Frontal cortex (tissue), 4 donors: ENCODE data around the gene GPAM. TPM values are rescaled to one million over a fixed set of nuclear protein-coding genes. Genes with fewer than 3 reads are reported as not detected.
"Not testable (repeated sequence)": the region's sequence is repeated elsewhere in the genome, so short reads cannot be mapped to it uniquely, and the experiment has no call there.

Experiments used
- DNase-seq, 2 donors: peaks; one replicate each; pipeline ENCODE4 v3.0.0; 2012; ENCODE audit warnings: low spot score in 2 of 2
- FAIRE-seq: peaks from 2 replicates; lab custom pipeline; 2012; peaks lifted over from hg19 to GRCh38; lab: Jason Lieb, UNC
- total RNA-seq: library from RNA; depleted of rRNA; stranded (reverse); fragments of >200 nt; gene quantifications from one replicate; pipeline ENCODE4 v1.2.3, GENCODE V29; 2014
- donor health status: control.
- donor health status: control.
- donor health status: control.

The GPAM gene
- total RNA-seq: 51.0 TPM

- FAIRE-seq: no peak
- DNase-seq: peak; percentile 80 to 89
These were observed at the start of gene GPAM for GRCh38 chr10:112183329-112184051. Gene GPAM, minus strand, starts transcription at chr10:112183765. Its CDS starts 1,981 bp downstream, at chr10:112181784.

- FAIRE-seq (no peak), DNase-seq (no peak)
These were observed 49.1 kb upstream of the GPAM start for GRCh38 chr10:112232670-112233069.

- DNase-seq: no peak
- FAIRE-seq: no peak
These were observed 48.2 kb upstream of the GPAM start for GRCh38 chr10:112231602-112232400.

GRCh38 chr10:112230325-112230988, 46.9 kb upstream of the GPAM start:
- FAIRE-seq: no peak
- DNase-seq: no peak

GRCh38 chr10:112229901-112230300, 46.3 kb upstream of the GPAM start:
- no peak for DNase-seq
- no peak for FAIRE-seq

- FAIRE-seq: no peak
These were observed 45.5 kb upstream of the GPAM start for GRCh38 chr10:112229096-112229495.

GRCh38 chr10:112228366-112229088, 45.0 kb upstream of the GPAM start:
- not testable (repeated sequence) for DNase-seq, FAIRE-seq

More at GRCh38 chr10:112229096-112229495, 45.5 kb upstream of the GPAM start:
- DNase-seq: no peak

GRCh38 chr10:112227331-112227987, 43.9 kb upstream of the GPAM start:
- DNase-seq: no peak
- no peak for FAIRE-seq

GRCh38 chr10:112226439-112227248, 43.1 kb upstream of the GPAM start:
- no peak for FAIRE-seq

GRCh38 chr10:112225771-112226438, 42.3 kb upstream of the GPAM start:
- DNase-seq: no peak
- no peak for FAIRE-seq

More at GRCh38 chr10:112226439-112227248, 43.1 kb upstream of the GPAM start:
- DNase-seq: no peak

GRCh38 chr10:112224933-112225529, 41.5 kb upstream of the GPAM start:
- DNase-seq (no peak), FAIRE-seq (no peak)

GRCh38 chr10:112223725-112224124, 40.2 kb upstream of the GPAM start:
- DNase-seq: no peak
- no peak for FAIRE-seq

GRCh38 chr10:112222799-112223198, 39.2 kb upstream of the GPAM start:
- no peak for FAIRE-seq
- no peak for DNase-seq

- no peak for FAIRE-seq
These were observed 38.0 kb upstream of the GPAM start for GRCh38 chr10:112221545-112221944.

GRCh38 chr10:112218960-112219359, 35.4 kb upstream of the GPAM start:
- no peak for FAIRE-seq
- no peak for DNase-seq

More at GRCh38 chr10:112221545-112221944, 38.0 kb upstream of the GPAM start:
- no peak for DNase-seq

GRCh38 chr10:112218036-112218390, 34.4 kb upstream of the GPAM start:
- FAIRE-seq (no peak), DNase-seq (no peak)

- FAIRE-seq (no peak), DNase-seq (no peak)
These were observed 33.9 kb upstream of the GPAM start for GRCh38 chr10:112217386-112218035.
